Measurements from ENCODE around the gene MYZAP. TPM values are rescaled to one million over a fixed set of nuclear protein-coding genes. Genes with fewer than 3 reads are reported as not detected.

The MYZAP gene
- total and polyA plus RNA-seq, 4 donors = 2.4 to 9.3 (median 2.9) TPM

GRCh38 chr15:57626713-57627440 is 35.2 kb downstream of the MYZAP start:
- Histone ChIP-seq H3K36me3 (ENCODE audit: control insufficient read depth, insufficient read depth, low read length) (no peaks in the 10 kb centered on the region), H3K4me3 (ENCODE audit: low read depth, low read length) (no peak overlapping the region), H3K9me3 (ENCODE audit: control insufficient read depth, insufficient read depth, low read length) (no peaks in the 10 kb centered on the region), H3K27me3 (ENCODE audit: control insufficient read depth, insufficient read depth, low read length) (no peaks in the 10 kb centered on the region), H3K4me1 (ENCODE audit: control insufficient read depth, insufficient read depth, low read length) (peaks cover 7% of the 10 kb centered on the region), H3K27ac (ENCODE audit: low read depth, low read length) (no peak overlapping the region)
- DNase-seq (ENCODE audit: low read depth in 4 of 6, low spot score in 6 of 6) = peak in 1 of 6 donors; percentile 39
- WGBS (ENCODE audit: insufficient coverage) = 52% methylated on average over 4 of the region's 8 CpGs

- Histone ChIP-seq H3K36me3 (ENCODE audit: control insufficient read depth, insufficient read depth, low read length) (no peaks in the 10 kb centered on the region), H3K9me3 (ENCODE audit: control insufficient read depth, insufficient read depth, low read length) (no peaks in the 10 kb centered on the region), H3K27me3 (ENCODE audit: control insufficient read depth, insufficient read depth, low read length) (no peaks in the 10 kb centered on the region), H3K27ac (ENCODE audit: low read depth, low read length) (no peak overlapping the region), H3K4me1 (ENCODE audit: control insufficient read depth, insufficient read depth, low read length) (peaks cover 9% of the 10 kb centered on the region), H3K4me3 (ENCODE audit: low read depth, low read length) (no peak overlapping the region)
- no peak for DNase-seq (ENCODE audit: low read depth in 4 of 6, low spot score in 6 of 6)
- WGBS (ENCODE audit: insufficient coverage) = 96% methylated on average over 5 of the region's 5 CpGs
Observed at GRCh38 chr15:57631386-57632110, 39.8 kb downstream of the MYZAP start.

GRCh38 chr15:57634290-57634689 is 42.6 kb downstream of the MYZAP start:
- H3K27ac ChIP-seq (ENCODE audit: low read depth, low read length) = no peak overlapping the region
- DNase-seq (ENCODE audit: low read depth in 4 of 6, low spot score in 6 of 6) = no peak
- no peaks in the 10 kb centered on the region for H3K36me3 ChIP-seq (ENCODE audit: control insufficient read depth, insufficient read depth, low read length)
- no peaks in the 10 kb centered on the region for H3K9me3 ChIP-seq (ENCODE audit: control insufficient read depth, insufficient read depth, low read length)
- no peaks in the 10 kb centered on the region for H3K27me3 ChIP-seq (ENCODE audit: control insufficient read depth, insufficient read depth, low read length)
- H3K4me1 ChIP-seq (ENCODE audit: control insufficient read depth, insufficient read depth, low read length) = peaks cover 3% of the 10 kb centered on the region
- no peak overlapping the region for H3K4me3 ChIP-seq (ENCODE audit: low read depth, low read length)
- 95% methylated on average over 5 of the region's 5 CpGs for WGBS (ENCODE audit: insufficient coverage)

- Histone ChIP-seq H3K27me3 (ENCODE audit: control insufficient read depth, insufficient read depth, low read length) (no peaks in the 10 kb centered on the region), H3K27ac (ENCODE audit: low read depth, low read length) (no peak overlapping the region), H3K9me3 (ENCODE audit: control insufficient read depth, insufficient read depth, low read length) (no peaks in the 10 kb centered on the region), H3K4me3 (ENCODE audit: low read depth, low read length) (no peak overlapping the region), H3K36me3 (ENCODE audit: control insufficient read depth, insufficient read depth, low read length) (no peaks in the 10 kb centered on the region), H3K4me1 (ENCODE audit: control insufficient read depth, insufficient read depth, low read length) (peaks cover 3% of the 10 kb centered on the region)
- 40% methylated on average over 7 of the region's 7 CpGs for WGBS (ENCODE audit: insufficient coverage)
- DNase-seq (ENCODE audit: low read depth in 4 of 6, low spot score in 6 of 6) = peak; percentile 23 to 86 (median 44)
Observed at GRCh38 chr15:57635300-57635909, 43.7 kb downstream of the MYZAP start.

- Histone ChIP-seq H3K4me3 (ENCODE audit: low read depth, low read length) (no peak overlapping the region), H3K4me1 (ENCODE audit: control insufficient read depth, insufficient read depth, low read length) (peaks cover 3% of the 10 kb centered on the region), H3K27ac (ENCODE audit: low read depth, low read length) (no peak overlapping the region), H3K36me3 (ENCODE audit: control insufficient read depth, insufficient read depth, low read length) (no peaks in the 10 kb centered on the region), H3K27me3 (ENCODE audit: control insufficient read depth, insufficient read depth, low read length) (no peaks in the 10 kb centered on the region), H3K9me3 (ENCODE audit: control insufficient read depth, insufficient read depth, low read length) (no peaks in the 10 kb centered on the region)
- DNase-seq (ENCODE audit: low read depth in 4 of 6, low spot score in 6 of 6) = peak in 1 of 6 donors; percentile 63
- WGBS (ENCODE audit: insufficient coverage) = 100% methylated on average over 2 of the region's 2 CpGs
Observed at GRCh38 chr15:57637846-57638245, 46.1 kb downstream of the MYZAP start.

GRCh38 chr15:57639306-57639705 is 47.6 kb downstream of the MYZAP start:
- H3K27ac ChIP-seq (ENCODE audit: low read depth, low read length) = no peak overlapping the region
- DNase-seq (ENCODE audit: low read depth in 4 of 6, low spot score in 6 of 6) = no peak
- H3K4me1 ChIP-seq (ENCODE audit: control insufficient read depth, insufficient read depth, low read length) = peaks cover 5% of the 10 kb centered on the region
- no peaks in the 10 kb centered on the region for H3K9me3 ChIP-seq (ENCODE audit: control insufficient read depth, insufficient read depth, low read length)
- no peak overlapping the region for H3K4me3 ChIP-seq (ENCODE audit: low read depth, low read length)
- 85% methylated on average over 6 of the region's 6 CpGs for WGBS (ENCODE audit: insufficient coverage)
- no peaks in the 10 kb centered on the region for H3K36me3 ChIP-seq (ENCODE audit: control insufficient read depth, insufficient read depth, low read length)
- no peaks in the 10 kb centered on the region for H3K27me3 ChIP-seq (ENCODE audit: control insufficient read depth, insufficient read depth, low read length)

GRCh38 chr15:57640930-57641682 is 49.4 kb downstream of the MYZAP start:
- no peak overlapping the region for H3K4me3 ChIP-seq (ENCODE audit: low read depth, low read length)
- no peaks in the 10 kb centered on the region for H3K36me3 ChIP-seq (ENCODE audit: control insufficient read depth, insufficient read depth, low read length)
- H3K27ac ChIP-seq (ENCODE audit: low read depth, low read length) = no peak overlapping the region
- H3K27me3 ChIP-seq (ENCODE audit: control insufficient read depth, insufficient read depth, low read length) = no peaks in the 10 kb centered on the region
- H3K9me3 ChIP-seq (ENCODE audit: control insufficient read depth, insufficient read depth, low read length) = no peaks in the 10 kb centered on the region
- whole genome bisulfite sequencing (ENCODE audit: insufficient coverage) = no CpG with 5 or more reads among the region's 8 CpGs
- DNase-seq (ENCODE audit: low read depth in 4 of 6, low spot score in 6 of 6) = peak in 3 of 6 donors; percentile 17 to 82 (median 38)
- peaks cover 2% of the 10 kb centered on the region for H3K4me1 ChIP-seq (ENCODE audit: control insufficient read depth, insufficient read depth, low read length)

- peak in 1 of 6 donors; percentile 90 for DNase-seq (ENCODE audit: low read depth in 4 of 6, low spot score in 6 of 6)
- Histone ChIP-seq H3K36me3 (ENCODE audit: control insufficient read depth, insufficient read depth, low read length) (no peaks in the 10 kb centered on the region), H3K4me3 (ENCODE audit: low read depth, low read length) (no peak overlapping the region), H3K9me3 (ENCODE audit: control insufficient read depth, insufficient read depth, low read length) (no peaks in the 10 kb centered on the region), H3K4me1 (ENCODE audit: control insufficient read depth, insufficient read depth, low read length) (peaks cover 2% of the 10 kb centered on the region), H3K27me3 (ENCODE audit: control insufficient read depth, insufficient read depth, low read length) (no peaks in the 10 kb centered on the region), H3K27ac (ENCODE audit: low read depth, low read length) (no peak overlapping the region)
- 70% methylated on average over 4 of the region's 4 CpGs for WGBS (ENCODE audit: insufficient coverage)
Observed at GRCh38 chr15:57643826-57644225, 52.1 kb downstream of the MYZAP start.

- Histone ChIP-seq H3K4me1 (ENCODE audit: control insufficient read depth, insufficient read depth, low read length) (peaks cover 2% of the 10 kb centered on the region), H3K9me3 (ENCODE audit: control insufficient read depth, insufficient read depth, low read length) (no peaks in the 10 kb centered on the region), H3K4me3 (ENCODE audit: low read depth, low read length) (no peak overlapping the region), H3K27me3 (ENCODE audit: control insufficient read depth, insufficient read depth, low read length) (no peaks in the 10 kb centered on the region), H3K36me3 (ENCODE audit: control insufficient read depth, insufficient read depth, low read length) (no peaks in the 10 kb centered on the region), H3K27ac (ENCODE audit: low read depth, low read length) (no peak overlapping the region)
- DNase-seq (ENCODE audit: low read depth in 4 of 6, low spot score in 6 of 6) = no peak
- 80% methylated on average over 1 of the region's 5 CpGs for WGBS (ENCODE audit: insufficient coverage)
Observed at GRCh38 chr15:57646087-57646486, 54.4 kb downstream of the MYZAP start.

Data from spinal cord (tissue), 10 donors.